DOHH2 (cell line): ENCODE measurements around the gene ITK.

Source experiments
- EZH2phosphoT487 ChIP-seq: fragments of 200-600 bp; sonication (generic); IDR thresholded peaks from 2 replicates; pipeline ENCODE4 v1.6.1; 2017; ENCODE audit warnings: borderline replicate concordance, mild to moderate bottlenecking, antibody characterized with exemption, low read length, moderate library complexity, mixed read lengths
- TF ChIP-seq, protein P1 (sequence below): fragments of 200-600 bp; sonication (generic); IDR thresholded peaks from one replicate; pipeline ENCODE4 v1.5.1; 2014; ENCODE audit warnings: antibody characterized with exemption, mild to moderate bottlenecking, low read depth, low read length; ENCODE audit not compliant: poor library complexity, severe bottlenecking

DNA sequence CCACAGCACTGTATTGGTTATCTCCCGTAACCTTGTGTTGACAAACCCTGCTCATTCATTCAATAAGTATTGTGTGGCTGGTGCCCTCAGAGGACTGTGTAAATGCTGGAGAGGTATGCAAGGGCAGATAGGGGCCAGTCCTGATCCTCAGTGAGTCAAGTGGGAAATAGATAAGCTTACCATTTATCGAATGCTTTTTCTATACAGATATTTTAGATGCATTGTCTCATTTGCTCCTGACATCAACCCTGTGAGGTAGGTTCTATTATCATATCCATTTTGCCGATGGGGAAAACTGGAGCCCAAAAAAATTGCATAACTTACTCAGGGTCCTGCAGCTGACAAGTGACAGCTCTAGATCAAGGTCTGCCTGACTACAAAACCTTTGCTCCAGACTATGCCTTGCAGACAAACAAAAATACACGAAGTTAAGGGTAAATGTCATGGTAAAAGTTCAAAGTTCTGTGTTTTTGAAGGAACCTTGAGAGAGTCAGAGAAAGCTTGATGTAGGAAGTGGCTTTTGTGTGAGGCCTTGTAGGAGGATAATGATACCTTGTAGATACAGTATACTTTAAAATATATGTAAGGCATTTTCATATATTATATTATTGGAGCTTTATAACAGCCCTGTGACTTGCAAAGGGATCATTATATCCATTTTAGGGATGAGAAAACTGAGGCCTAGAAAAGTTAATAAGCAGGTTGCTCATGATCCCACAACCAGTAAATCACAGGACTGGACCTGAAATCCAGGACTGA lies 107.9 kb downstream of the ITK start:
- TF ChIP-seq, protein P1, sequence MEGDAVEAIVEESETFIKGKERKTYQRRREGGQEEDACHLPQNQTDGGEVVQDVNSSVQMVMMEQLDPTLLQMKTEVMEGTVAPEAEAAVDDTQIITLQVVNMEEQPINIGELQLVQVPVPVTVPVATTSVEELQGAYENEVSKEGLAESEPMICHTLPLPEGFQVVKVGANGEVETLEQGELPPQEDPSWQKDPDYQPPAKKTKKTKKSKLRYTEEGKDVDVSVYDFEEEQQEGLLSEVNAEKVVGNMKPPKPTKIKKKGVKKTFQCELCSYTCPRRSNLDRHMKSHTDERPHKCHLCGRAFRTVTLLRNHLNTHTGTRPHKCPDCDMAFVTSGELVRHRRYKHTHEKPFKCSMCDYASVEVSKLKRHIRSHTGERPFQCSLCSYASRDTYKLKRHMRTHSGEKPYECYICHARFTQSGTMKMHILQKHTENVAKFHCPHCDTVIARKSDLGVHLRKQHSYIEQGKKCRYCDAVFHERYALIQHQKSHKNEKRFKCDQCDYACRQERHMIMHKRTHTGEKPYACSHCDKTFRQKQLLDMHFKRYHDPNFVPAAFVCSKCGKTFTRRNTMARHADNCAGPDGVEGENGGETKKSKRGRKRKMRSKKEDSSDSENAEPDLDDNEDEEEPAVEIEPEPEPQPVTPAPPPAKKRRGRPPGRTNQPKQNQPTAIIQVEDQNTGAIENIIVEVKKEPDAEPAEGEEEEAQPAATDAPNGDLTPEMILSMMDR: no peak
- no peak for TF ChIP-seq EZH2phosphoT487
